Mesodermal cell (in vitro differentiated cells): ENCODE measurements around the gene LRP1B.

Experiments used
- H3K27ac ChIP-seq: 2 replicates; pipeline ENCODE4 v1.7.0; 2013; ENCODE audit warnings: mild to moderate bottlenecking, low read depth, low read length, moderate library complexity; ENCODE audit not compliant: severe bottlenecking
- H3K36me3 ChIP-seq: 2 replicates; pipeline ENCODE4 v1.7.1; 2013; ENCODE audit warnings: mild to moderate bottlenecking, low read length, moderate library complexity; ENCODE audit not compliant: control insufficient read depth, insufficient read depth
- H3K4me1 ChIP-seq: one replicate; pipeline ENCODE4 v1.7.1; 2013; ENCODE audit warnings: mild to moderate bottlenecking, low read length; ENCODE audit not compliant: insufficient read depth, control insufficient read depth, poor library complexity, severe bottlenecking
- H3K4me3 ChIP-seq: 2 replicates; pipeline ENCODE4 v1.7.0; 2013; ENCODE audit warnings: low read length, control low read depth, mild to moderate bottlenecking; ENCODE audit not compliant: insufficient read depth, poor library complexity, severe bottlenecking; ENCODE audit errors: extremely low read depth
- H3K9me3 ChIP-seq: 2 replicates; pipeline ENCODE4 v1.7.1; 2013; ENCODE audit warnings: mild to moderate bottlenecking, low read length, moderate library complexity; ENCODE audit not compliant: control insufficient read depth
- WGBS, 2 experiments: methylation state at CpG; one replicate each; pipeline ENCODE4 v1.1.5; 2013; ENCODE audit warnings: missing lambda C conversion rate in 2 of 2; ENCODE audit not compliant: insufficient coverage in 2 of 2; 5-methylcytosine and 5-hydroxymethylcytosine counted together

LRP1B gene

DNA sequence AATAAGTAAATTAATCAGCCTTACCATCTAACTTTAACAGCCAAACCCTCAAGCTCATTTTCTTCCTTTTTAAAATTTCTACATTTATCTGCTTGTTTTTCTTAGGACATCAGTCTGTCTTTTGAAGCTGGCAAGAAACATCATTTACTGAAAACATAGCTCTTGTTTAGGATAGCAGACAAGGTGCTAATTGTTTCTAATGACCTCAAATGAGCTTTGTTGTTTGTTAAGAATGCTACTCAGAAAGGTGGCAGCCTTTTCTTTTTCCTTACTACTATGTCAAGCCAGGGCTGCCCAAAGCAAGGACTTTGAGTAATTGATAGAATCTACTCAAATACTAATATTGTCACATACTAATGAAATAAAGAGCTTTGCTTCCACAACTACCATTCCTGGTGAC lies 171.8 kb downstream of the LRP1B start:
- H3K36me3 ChIP-seq: no peaks in the 10 kb centered on the region
- H3K27ac ChIP-seq: no peak overlapping the region
- H3K9me3 ChIP-seq: no peaks in the 10 kb centered on the region
- no peaks in the 10 kb centered on the region for H3K4me1 ChIP-seq
- no peak overlapping the region for H3K4me3 ChIP-seq

DNA sequence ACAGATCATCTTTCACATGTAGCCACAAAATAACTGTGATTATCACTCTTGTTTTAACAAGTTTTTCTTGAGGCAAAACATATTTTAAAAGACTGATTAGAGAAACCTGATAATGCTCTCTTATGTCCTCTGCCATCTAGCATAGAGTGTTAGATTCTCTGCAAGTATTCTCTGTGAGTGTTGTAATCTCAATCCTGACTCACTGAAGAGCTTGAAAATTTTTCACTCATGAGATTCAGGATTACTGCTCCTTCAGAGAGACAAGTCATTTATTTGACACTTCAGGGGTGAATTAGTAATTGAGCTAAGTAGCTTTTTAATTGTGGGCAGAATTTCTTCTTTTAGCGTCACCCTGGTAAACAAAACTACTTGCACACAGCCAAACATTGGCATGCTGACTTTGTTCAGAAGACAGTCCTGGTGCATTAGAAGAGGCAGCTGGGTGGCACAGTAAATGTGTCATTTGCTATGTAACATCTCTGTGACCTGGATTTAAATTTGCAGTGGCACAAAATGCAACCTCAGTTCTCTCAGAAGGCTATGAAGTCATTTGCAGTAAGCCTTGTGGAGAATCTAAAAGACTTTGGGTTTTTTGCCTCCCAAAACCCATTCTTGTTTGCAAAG lies 172.9 kb downstream of the LRP1B start:
- no peak overlapping the region for H3K4me3 ChIP-seq
- no peaks in the 10 kb centered on the region for H3K36me3 ChIP-seq
- H3K9me3 ChIP-seq: no peaks in the 10 kb centered on the region
- 60% methylated on average over 1 of the region's 1 CpG; no CpG with 5 or more reads in 1 of the 2 experiments for WGBS, 2 experiments
- no peak overlapping the region for H3K27ac ChIP-seq
- no peaks in the 10 kb centered on the region for H3K4me1 ChIP-seq

DNA sequence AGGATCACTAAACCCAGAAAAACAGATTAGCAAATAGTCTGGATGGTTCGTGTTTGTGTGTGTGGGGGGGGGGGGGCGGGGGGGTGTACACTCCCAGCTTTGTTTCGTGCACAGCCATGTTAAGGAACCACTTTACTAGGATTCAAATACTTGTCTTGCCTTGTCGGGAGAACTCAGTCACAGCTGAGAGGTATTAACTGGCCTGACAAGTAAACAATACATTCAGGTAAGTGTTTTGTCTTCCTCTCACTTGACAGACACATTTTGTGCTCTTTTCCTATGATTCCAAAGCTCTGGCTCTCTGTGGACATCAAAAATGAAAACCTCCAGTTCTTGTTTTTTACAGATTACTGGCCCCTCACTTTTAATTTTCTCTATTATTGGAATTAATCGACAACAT lies 173.5 kb downstream of the LRP1B start:
- Histone ChIP-seq H3K9me3 (no peaks in the 10 kb centered on the region), H3K4me1 (no peaks in the 10 kb centered on the region), H3K4me3 (no peak overlapping the region), H3K27ac (no peak overlapping the region), H3K36me3 (no peaks in the 10 kb centered on the region)
- WGBS, 2 experiments: 67% methylated on average over 1 of the region's 5 CpGs; no CpG with 5 or more reads in 1 of the 2 experiments

- Histone ChIP-seq H3K27ac (no peak overlapping the region), H3K9me3 (no peaks in the 10 kb centered on the region), H3K4me1 (no peaks in the 10 kb centered on the region), H3K4me3 (no peak overlapping the region), H3K36me3 (no peaks in the 10 kb centered on the region)
- whole genome bisulfite sequencing, 2 experiments: 92% methylated on average over 2 of the region's 6 CpGs; no CpG with 5 or more reads in 1 of the 2 experiments
Measured at GRCh38 chr2:141947396-141948114, 183.3 kb downstream of the LRP1B start.

- Histone ChIP-seq H3K4me1 (no peaks in the 10 kb centered on the region), H3K9me3 (no peaks in the 10 kb centered on the region), H3K4me3 (no peak overlapping the region), H3K27ac (no peak overlapping the region), H3K36me3 (no peaks in the 10 kb centered on the region)
- WGBS, 2 experiments: 73 to 78% methylated on average over 3 of the region's 3 CpGs
Measured at GRCh38 chr2:141946016-141946415, 184.8 kb downstream of the LRP1B start.

GRCh38 chr2:141943918-141944317 lies 186.9 kb downstream of the LRP1B start:
- WGBS, 2 experiments: 93 to 100% methylated on average over 1 to 5 of the region's 7 CpGs
- no peak overlapping the region for H3K27ac ChIP-seq

DNA sequence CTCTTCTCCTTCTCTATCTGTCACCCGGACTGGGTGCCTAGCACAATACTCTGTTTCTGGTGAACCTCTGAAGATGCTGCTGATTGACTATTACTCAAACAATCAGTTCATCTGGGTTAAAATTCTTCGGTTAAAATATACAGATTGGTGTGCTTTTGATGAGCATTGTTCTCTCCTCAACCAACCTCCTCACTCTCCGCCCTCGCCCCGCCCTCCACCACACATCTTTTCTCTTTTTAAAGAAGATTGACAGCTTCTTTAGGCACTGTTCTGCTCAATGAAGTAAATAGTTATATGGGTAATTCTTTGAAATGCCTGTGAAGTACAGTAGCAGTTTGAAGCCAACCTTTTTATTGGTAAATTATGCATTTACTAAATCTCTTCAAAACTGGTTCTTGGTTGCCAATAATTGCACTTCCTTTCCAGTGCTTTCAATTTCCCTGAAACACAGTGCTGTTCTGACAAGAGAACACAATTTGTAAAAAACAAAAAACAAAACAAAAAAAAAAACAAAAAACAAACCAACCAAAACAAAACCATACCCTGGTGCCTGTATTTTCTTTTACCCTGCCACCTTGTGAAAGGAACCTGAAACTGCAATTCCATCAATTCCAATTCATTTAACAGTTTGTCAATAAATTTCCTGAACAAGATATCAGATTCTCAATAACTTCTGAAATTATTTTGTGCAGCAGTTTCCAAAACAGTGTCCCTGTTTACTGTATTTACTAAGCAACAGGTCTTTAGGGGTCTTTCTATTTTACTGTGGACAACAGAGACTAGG lies 188.6 kb downstream of the LRP1B start:
- no peaks in the 10 kb centered on the region for H3K9me3 ChIP-seq
- H3K4me3 ChIP-seq: no peak overlapping the region
- H3K4me1 ChIP-seq: peaks cover 3% of the 10 kb centered on the region
- H3K36me3 ChIP-seq: no peaks in the 10 kb centered on the region
- no CpG with 5 or more reads among the region's 5 CpGs for WGBS, 2 experiments
- H3K27ac ChIP-seq: no peak overlapping the region

More at GRCh38 chr2:141943918-141944317, 186.9 kb downstream of the LRP1B start:
- Histone ChIP-seq H3K4me1 (peaks cover 3% of the 10 kb centered on the region), H3K4me3 (no peak overlapping the region), H3K9me3 (no peaks in the 10 kb centered on the region), H3K36me3 (no peaks in the 10 kb centered on the region)

GRCh38 chr2:141941210-141941714 lies 189.6 kb downstream of the LRP1B start:
- H3K36me3 ChIP-seq: no peaks in the 10 kb centered on the region
- no peak overlapping the region for H3K27ac ChIP-seq
- H3K4me3 ChIP-seq: no peak overlapping the region
- 88 to 100% methylated on average over 1 of the region's 1 CpG for WGBS, 2 experiments
- no peaks in the 10 kb centered on the region for H3K9me3 ChIP-seq
- peaks cover 3% of the 10 kb centered on the region for H3K4me1 ChIP-seq

DNA sequence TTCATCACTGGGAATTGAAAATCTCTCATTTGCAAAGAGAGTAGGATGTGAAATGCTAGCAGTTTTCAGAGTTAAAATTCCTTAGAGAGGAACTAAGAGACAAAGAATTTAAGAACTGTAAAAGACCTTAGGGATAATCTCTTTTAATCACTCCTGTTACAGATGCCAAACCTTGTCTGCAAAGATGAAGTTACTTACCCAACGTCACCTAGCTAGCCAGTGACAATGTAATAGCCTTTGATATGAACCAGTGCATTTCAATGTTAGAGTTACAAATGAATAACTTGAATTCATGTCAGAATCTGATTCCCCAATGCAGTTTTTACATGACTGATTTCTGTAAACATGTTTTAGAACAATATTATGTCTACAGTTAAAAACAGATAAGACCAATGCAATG lies 190.1 kb downstream of the LRP1B start:
- Histone ChIP-seq H3K4me3 (no peak overlapping the region), H3K9me3 (no peaks in the 10 kb centered on the region), H3K36me3 (no peaks in the 10 kb centered on the region), H3K27ac (no peak overlapping the region), H3K4me1 (peaks cover 3% of the 10 kb centered on the region)
- WGBS, 2 experiments: 100% methylated on average over 1 of the region's 1 CpG; no CpG with 5 or more reads in 1 of the 2 experiments

DNA sequence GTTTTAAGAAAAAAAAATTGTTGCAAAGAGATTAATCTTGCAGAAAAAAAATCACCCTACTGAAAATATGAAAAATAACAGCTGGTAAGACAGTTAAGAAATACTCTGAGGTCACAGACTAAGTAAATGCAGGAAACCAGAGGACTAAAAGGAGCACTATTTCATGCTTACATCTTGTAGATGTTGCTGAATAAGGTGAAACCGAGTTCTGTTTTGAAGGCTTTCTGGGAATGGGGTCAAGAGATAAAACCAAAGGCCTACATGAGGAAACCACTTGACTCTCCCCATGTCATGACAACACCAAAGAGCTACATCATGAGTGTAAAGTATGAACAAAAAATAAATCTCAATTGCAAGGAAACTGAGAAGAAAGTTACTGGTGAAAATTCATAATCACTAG lies 197.6 kb downstream of the LRP1B start:
- no peak overlapping the region for H3K4me3 ChIP-seq
- H3K4me1 ChIP-seq: no peaks in the 10 kb centered on the region
- no peaks in the 10 kb centered on the region for H3K36me3 ChIP-seq
- H3K9me3 ChIP-seq: no peaks in the 10 kb centered on the region
- 100% methylated on average over 1 of the region's 1 CpG; no CpG with 5 or more reads in 1 of the 2 experiments for WGBS, 2 experiments
- H3K27ac ChIP-seq: no peak overlapping the region
